GM20000 (cell line): ENCODE measurements around the gene SVIL.
A peak's percentile ranks its signal among the peaks of the same experiment; 100 is the strongest.
"Not testable (repeated sequence)": the region's sequence is repeated elsewhere in the genome, so short reads cannot be mapped to it uniquely, and the experiment has no call there.

Experiments used
- DNase-seq: peaks from one replicate; pipeline ENCODE4 v3.0.0; 2012; ENCODE audit warnings: low spot score
- CTCF ChIP-seq: IDR thresholded peaks from 2 replicates; pipeline ENCODE4 v1.5.1; 2012; ENCODE audit warnings: mild to moderate bottlenecking, control low read depth; ENCODE audit errors: extremely low read depth, missing control alignments

Gene SVIL

DNA sequence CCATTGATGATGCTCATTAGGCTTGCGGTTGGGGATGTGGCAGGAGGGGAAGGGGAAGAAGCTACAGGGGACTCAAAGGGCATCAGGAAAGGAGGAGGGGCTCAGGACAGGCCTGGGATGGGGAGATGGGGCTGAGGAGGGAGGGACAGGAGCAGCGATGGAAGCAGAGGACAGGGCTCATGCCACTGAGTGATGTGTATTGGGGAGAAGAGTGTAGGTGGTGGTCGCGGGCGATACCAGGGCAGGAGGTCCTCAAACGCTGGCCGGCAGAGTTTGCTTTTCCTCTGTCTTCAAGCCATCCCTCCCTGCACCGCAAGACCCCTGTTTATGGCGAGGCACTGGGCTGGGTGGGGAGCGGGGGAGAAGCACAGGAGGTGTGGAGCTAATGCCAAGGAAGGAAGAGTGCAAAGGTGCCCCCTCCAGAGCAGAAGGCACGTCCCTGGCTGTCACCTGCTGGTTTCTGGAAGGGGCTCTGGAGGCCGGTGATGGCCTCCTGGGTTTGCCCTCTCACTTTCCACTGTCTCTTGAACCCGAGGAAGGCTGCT is 134.7 kb downstream of the SVIL start:
- TF ChIP-seq CTCF, result no peak
- no peak for DNase-seq

- TF ChIP-seq CTCF, result peak; percentile 86
- DNase-seq, result peak; percentile 59
Observed at GRCh38 chr10:29496341-29497162, 138.2 kb downstream of the SVIL start.

GRCh38 chr10:29495366-29495765 is 139.4 kb downstream of the SVIL start:
- no peak for DNase-seq
- no peak for TF ChIP-seq CTCF

DNA sequence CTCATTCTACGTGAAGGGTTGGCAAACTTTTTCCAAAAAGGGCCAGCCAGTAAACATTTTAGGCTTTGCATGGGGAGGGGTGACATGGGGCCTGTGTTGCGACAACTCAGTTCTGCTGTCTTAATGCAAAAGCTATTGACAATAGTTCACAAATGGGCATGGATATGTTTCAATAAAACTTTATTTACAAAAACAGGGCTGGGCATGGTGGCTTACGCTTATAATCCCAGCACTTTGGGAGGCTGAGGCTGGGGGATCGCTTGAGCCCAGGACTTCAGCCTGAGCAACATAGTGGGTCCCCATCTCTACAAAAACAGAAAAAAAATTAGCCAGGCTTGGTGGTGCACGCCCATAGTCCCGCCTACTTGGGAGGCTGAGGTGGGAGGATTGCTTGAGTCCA is 141.1 kb downstream of the SVIL start:
- TF ChIP-seq CTCF, result no peak
- no peak for DNase-seq

DNA sequence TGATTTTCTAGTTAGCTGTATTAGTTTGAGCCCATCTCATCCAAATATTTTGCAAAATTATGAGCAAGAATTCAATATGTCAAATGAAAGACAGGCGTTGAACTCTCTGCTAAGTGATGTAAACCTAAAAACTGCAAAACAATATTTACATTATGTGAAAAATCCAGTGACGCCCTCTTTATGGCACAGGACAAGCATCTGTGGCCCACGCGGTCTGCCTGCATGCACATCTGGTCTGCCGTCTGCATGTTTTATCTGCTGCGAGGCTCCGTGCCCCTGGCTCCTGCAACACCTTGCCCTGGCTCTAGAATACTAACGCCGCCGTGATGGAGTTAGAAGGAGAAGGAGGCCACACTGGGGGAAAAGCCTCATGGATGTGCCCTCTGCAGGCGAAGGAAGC is 142.0 kb downstream of the SVIL start:
- DNase-seq, result no peak
- no peak for TF ChIP-seq CTCF

GRCh38 chr10:29491918-29492317 is 142.9 kb downstream of the SVIL start:
- no peak for DNase-seq
- no peak for TF ChIP-seq CTCF

- not testable (repeated sequence) for DNase-seq
Observed at GRCh38 chr10:29490781-29491280, 143.9 kb downstream of the SVIL start.

DNA sequence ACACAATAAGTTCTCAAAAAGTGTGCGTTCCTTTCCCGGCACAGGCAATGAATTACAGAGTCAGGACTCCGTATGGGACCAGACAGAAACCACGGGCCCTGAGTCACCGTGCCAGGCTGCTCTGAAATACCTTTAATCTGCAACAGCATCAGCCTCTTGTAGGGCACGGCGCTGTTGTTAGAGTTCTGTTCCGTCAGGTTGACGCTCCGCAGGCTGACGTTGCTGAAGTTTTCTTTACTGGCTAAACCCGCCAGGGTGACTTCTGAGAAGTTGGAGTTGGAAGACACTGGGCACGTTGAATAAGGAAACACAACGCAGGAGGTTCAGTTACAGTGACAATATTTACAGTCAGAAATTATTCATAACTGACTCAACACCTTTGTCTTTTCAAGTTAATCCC is 146.3 kb downstream of the SVIL start:
- DNase-seq, result not testable (repeated sequence)

DNA sequence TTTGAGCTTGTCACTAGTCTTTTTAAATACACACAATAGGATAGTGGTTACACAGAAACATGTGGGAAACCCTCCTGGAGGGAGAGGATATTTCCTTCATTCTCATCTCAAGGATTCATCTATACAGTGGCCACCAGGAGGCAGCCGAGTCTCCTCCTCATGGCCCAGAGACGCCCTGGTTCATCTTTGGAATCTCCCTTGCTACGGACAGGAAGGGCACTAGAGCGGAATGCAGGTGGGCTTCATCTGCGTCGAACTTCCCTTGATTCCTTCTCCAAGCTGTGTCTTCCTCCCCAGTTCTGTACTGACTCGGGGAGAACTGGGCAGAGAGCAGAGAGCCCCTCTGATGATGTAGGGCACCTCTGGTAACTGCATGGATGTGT is 146.9 kb downstream of the SVIL start:
- DNase-seq, result not testable (repeated sequence)

DNA sequence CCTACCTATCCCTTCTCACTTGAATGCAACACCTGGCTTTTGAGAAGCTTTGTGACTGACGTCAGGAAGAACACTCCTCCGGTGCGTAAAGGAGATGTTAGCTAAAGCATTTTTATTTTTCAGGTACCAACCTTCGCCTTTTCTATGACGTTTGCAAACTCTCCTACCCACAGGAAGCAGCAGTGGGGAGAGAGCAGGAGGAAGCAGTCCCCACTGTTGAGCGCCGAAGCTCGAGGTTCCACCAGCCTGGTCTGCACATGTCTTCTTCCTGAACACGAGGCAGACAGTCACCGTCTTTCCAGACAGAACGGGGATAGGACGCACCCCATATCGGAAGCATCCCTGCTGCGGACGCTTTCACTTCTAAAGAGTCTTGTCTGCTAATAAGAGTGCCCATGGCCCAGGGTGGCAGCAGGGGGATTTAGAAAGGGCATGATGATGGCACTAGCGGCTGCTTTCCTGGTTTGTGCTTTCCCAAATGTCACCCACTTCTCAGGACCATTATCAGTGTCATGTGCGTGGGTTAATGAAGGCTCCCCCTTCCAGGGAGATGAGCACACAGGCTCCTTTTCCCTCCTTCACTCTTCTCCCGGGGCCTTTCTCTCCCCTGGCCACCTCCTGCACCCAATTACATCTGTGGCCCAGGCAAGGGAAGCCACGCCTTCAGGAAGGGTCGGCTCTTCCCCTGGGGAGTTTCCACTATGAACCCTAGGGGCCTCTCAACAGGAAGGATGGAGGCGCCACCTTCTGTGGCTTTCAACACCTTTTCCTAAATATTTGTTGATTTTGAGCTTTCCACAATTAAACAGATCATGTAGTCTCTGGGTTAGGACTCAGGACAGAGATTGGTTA is 147.5 kb downstream of the SVIL start:
- DNase-seq, result not testable (repeated sequence)
